ENCODE results near the gene HECW1. TPM values are rescaled to one million over a fixed set of nuclear protein-coding genes. Genes with fewer than 3 reads are reported as not detected.
"Not testable (repeated sequence)": the region's sequence is repeated elsewhere in the genome, so short reads cannot be mapped to it uniquely, and the experiment has no call there.

Gene HECW1
- total RNA-seq, 1 donor from 2014 or later = not detected

GRCh38 chr7:43590862-43591557 lies 478.6 kb downstream of the HECW1 start:
- no peak for DNase-seq (ENCODE audit: low read depth)

- DNase-seq (ENCODE audit: low read depth) = no peak
Measured at GRCh38 chr7:43591558-43592180, 479.2 kb downstream of the HECW1 start.

- no peak for DNase-seq (ENCODE audit: low read depth)
Measured at GRCh38 chr7:43592326-43592725, 479.9 kb downstream of the HECW1 start.

- DNase-seq (ENCODE audit: low read depth) = no peak
Measured at GRCh38 chr7:43593010-43593409, 480.6 kb downstream of the HECW1 start.

- no peak for DNase-seq (ENCODE audit: low read depth)
Measured at GRCh38 chr7:43594020-43594419, 481.6 kb downstream of the HECW1 start.

GRCh38 chr7:43596426-43596825 lies 484.0 kb downstream of the HECW1 start:
- not testable (repeated sequence) for DNase-seq (ENCODE audit: low read depth)

GRCh38 chr7:43600056-43600455 lies 487.6 kb downstream of the HECW1 start:
- DNase-seq (ENCODE audit: low read depth) = no peak

GRCh38 chr7:43602256-43602655 lies 489.8 kb downstream of the HECW1 start:
- no peak for DNase-seq (ENCODE audit: low read depth)

- no peak for DNase-seq (ENCODE audit: low read depth)
Measured at GRCh38 chr7:43604251-43604650, 491.8 kb downstream of the HECW1 start.

GRCh38 chr7:43609097-43609496 lies 496.6 kb downstream of the HECW1 start:
- no peak for DNase-seq (ENCODE audit: low read depth)

- peak; percentile 8 for DNase-seq (ENCODE audit: low read depth)
Measured at GRCh38 chr7:43612128-43612527, 499.7 kb downstream of the HECW1 start.

GRCh38 chr7:43612599-43613589 lies 500.4 kb downstream of the HECW1 start:
- peak; percentile 59 for DNase-seq (ENCODE audit: low read depth)

Small RNAs within 50 kb of the gene (microRNA-seq; reads per million reads assigned to microRNA genes)
- not detected for gene MIR3943

Other genes with a start within 250 kb of the HECW1 start
- 15.1 and 26.1 TPM in 2 replicates for gene C7orf25, start 200.6 kb upstream of the HECW1 start, total RNA-seq
- gene PSMA2, start 180.5 kb upstream of the HECW1 start, total RNA-seq = 145 and 162 TPM in 2 replicates
- 85.2 and 89.7 TPM in 2 replicates for gene MRPL32, start 180.3 kb upstream of the HECW1 start, total RNA-seq